ENCODE data around the gene NDUFB11. TPM values are rescaled to one million over a fixed set of nuclear protein-coding genes. Genes with fewer than 3 reads are reported as not detected.

NDUFB11 gene
- total and polyA plus RNA-seq, 2 donors (not counting 1 experiment from before 2014, with no cell fraction given): 38.9 to 72.7 TPM

DNA sequence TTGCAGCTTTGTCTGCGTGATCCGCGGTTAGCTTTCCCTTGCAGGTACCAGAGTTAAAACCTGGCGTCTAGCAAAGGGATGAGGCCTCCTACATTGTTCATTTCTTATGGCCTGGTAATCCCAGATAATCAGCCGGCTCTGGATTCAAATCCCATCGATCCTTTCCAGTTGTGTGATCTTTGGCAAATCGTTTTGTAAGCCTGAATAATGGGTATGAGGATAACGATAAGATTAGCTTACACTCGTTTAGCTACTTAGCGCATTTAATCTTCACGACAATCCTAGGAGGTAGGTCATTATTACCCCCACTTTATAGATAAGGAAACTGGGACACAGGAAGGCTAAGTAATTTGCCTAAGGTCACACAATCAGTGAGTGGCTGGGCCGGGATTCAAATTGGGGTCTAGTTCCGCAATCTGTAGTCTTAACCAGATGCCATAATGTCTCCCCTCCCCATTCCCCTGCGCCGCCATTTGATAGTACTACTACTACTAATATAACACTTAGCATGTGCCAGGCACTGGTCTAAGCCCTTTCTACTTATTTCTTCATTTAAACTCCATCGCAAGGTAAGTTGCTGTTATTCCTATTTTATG is 47.4 kb upstream of the NDUFB11 start:
- H3K4me2 ChIP-seq (ENCODE audit: extremely low read depth, insufficient read depth, low read length): peak overlapping the region; percentile 69
- no peak overlapping the region for H2AFZ ChIP-seq (ENCODE audit: low read length)
- H3K36me3 ChIP-seq (ENCODE audit: control insufficient read depth, insufficient read depth, low read length): peaks cover under 1% of the 10 kb centered on the region
- no peak for DNase-seq (ENCODE audit: low read depth in 2 of 2)
- no peaks in the 10 kb centered on the region for H3K9me3 ChIP-seq (ENCODE audit: control insufficient read depth, insufficient read depth, low read depth, low read length)
- H3K79me2 ChIP-seq (ENCODE audit: control insufficient read depth, insufficient read depth, low read length): peaks cover 31% of the 10 kb centered on the region
- peaks cover 8% of the 10 kb centered on the region for H3K4me1 ChIP-seq (ENCODE audit: control insufficient read depth, extremely low read depth, insufficient read depth, low read length)
- H3K9ac ChIP-seq (ENCODE audit: insufficient read depth, low read length): no peak overlapping the region
- H3K27me3 ChIP-seq (ENCODE audit: control insufficient read depth, insufficient read depth, low read length): no peaks in the 10 kb centered on the region
- H3K4me3 ChIP-seq (replicated peaks in 1 of 4; ENCODE audit: control extremely low read depth in 1 of 4, insufficient read depth in 1 of 4, low read depth in 3 of 4, low read length in 4 of 4): peak overlapping the region; percentile 46 to 70 (median 64)
- H4K20me1 ChIP-seq (ENCODE audit: control insufficient read depth, extremely low read depth, insufficient read depth, low read length): no peaks in the 10 kb centered on the region
- no peak for TF ChIP-seq EZH2 (IDR thresholded peaks at IDR 0.05; ENCODE audit: low read length, missing control alignments)
- TF ChIP-seq, protein P1, sequence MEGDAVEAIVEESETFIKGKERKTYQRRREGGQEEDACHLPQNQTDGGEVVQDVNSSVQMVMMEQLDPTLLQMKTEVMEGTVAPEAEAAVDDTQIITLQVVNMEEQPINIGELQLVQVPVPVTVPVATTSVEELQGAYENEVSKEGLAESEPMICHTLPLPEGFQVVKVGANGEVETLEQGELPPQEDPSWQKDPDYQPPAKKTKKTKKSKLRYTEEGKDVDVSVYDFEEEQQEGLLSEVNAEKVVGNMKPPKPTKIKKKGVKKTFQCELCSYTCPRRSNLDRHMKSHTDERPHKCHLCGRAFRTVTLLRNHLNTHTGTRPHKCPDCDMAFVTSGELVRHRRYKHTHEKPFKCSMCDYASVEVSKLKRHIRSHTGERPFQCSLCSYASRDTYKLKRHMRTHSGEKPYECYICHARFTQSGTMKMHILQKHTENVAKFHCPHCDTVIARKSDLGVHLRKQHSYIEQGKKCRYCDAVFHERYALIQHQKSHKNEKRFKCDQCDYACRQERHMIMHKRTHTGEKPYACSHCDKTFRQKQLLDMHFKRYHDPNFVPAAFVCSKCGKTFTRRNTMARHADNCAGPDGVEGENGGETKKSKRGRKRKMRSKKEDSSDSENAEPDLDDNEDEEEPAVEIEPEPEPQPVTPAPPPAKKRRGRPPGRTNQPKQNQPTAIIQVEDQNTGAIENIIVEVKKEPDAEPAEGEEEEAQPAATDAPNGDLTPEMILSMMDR (conservative IDR thresholded peaks at IDR 0.05 in 1 of 2, IDR thresholded peaks at IDR 0.05 in 1 of 2; ENCODE audit: low read depth in 1 of 2, low read length in 2 of 2): no peak
- H3K27ac ChIP-seq (ENCODE audit: insufficient read depth, low read length): no peak overlapping the region

DNA sequence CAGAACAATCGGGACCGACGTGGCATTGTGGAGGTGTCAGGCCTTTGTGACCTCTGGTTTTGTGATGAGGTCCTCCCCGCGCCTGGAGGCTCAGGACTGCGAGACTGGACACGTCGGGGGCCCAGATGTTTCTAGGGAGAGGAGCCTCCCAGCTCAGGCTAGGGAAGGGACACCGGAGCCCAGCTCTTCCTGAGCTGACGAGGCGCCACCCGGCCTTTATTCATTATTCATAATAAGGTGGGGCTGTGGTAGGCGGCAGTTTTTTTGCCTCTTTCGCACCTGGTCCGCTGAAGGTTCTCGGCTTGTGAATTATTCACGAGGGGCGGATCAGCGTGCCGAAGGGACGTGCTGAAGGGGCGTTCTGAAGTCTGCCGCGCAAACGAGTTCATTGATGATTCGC is 46.8 kb upstream of the NDUFB11 start:
- H4K20me1 ChIP-seq (ENCODE audit: control insufficient read depth, extremely low read depth, insufficient read depth, low read length): no peaks in the 10 kb centered on the region
- H3K9me3 ChIP-seq (ENCODE audit: control insufficient read depth, insufficient read depth, low read depth, low read length): no peaks in the 10 kb centered on the region
- peaks cover 25% of the 10 kb centered on the region for H3K79me2 ChIP-seq (ENCODE audit: control insufficient read depth, insufficient read depth, low read length)
- TF ChIP-seq EZH2 (IDR thresholded peaks at IDR 0.05; ENCODE audit: low read length, missing control alignments): no peak
- TF ChIP-seq, protein P1 (conservative IDR thresholded peaks at IDR 0.05 in 1 of 2, IDR thresholded peaks at IDR 0.05 in 1 of 2; ENCODE audit: low read depth in 1 of 2, low read length in 2 of 2): no peak
- peak overlapping the region; percentile 13 for H3K9ac ChIP-seq (ENCODE audit: insufficient read depth, low read length)
- peak overlapping the region; percentile 20 for H2AFZ ChIP-seq (ENCODE audit: low read length)
- peaks cover 6% of the 10 kb centered on the region for H3K4me1 ChIP-seq (ENCODE audit: control insufficient read depth, extremely low read depth, insufficient read depth, low read length)
- no peaks in the 10 kb centered on the region for H3K27me3 ChIP-seq (ENCODE audit: control insufficient read depth, insufficient read depth, low read length)
- peak overlapping the region; percentile 69 for H3K4me2 ChIP-seq (ENCODE audit: extremely low read depth, insufficient read depth, low read length)
- peak overlapping the region; percentile 46 to 70 (median 64) for H3K4me3 ChIP-seq (replicated peaks in 1 of 4; ENCODE audit: control extremely low read depth in 1 of 4, insufficient read depth in 1 of 4, low read depth in 3 of 4, low read length in 4 of 4)
- H3K36me3 ChIP-seq (ENCODE audit: control insufficient read depth, insufficient read depth, low read length): peaks cover 4% of the 10 kb centered on the region
- no peak for DNase-seq (ENCODE audit: low read depth in 2 of 2)
- peak overlapping the region; percentile 43 for H3K27ac ChIP-seq (ENCODE audit: insufficient read depth, low read length)

DNA sequence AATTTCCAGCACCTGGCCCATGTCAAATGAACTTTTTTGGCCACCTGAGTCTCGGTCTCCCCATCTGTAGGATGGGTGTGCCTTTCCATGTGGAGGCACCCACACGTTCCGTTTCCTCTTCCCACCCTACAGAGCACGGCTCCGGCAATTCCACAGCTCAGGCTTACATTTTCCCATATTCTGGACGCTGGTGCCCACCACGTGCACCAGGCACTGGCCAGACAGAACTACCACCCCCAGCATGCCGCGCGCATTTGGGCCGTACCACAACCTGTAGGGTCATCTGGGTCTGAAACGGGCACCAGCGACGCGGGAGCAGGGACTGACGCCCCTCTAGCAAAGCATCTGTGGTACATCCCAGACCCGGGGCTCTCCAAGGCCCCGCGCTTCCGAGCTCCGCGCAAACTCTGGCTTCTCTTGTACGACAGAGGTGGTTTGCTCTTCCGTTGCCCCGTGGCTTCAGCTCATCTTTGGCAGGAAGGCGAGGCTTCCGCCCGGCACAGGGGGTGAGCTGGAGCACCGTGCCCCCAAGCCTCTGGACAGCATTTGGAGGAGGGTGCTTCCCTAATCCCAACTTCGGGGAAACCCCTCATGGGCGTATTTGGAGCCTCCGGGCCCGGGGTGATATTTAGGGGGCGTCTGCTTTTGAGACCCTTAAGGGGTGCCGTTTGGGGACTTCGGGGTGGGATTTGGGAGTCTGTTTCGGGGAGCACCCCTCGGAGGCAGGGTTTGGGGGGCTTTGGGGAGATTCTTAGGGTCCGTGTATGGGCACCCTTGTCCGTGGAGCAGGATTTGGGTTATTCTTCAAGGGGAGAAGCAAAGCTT is 46.2 kb upstream of the NDUFB11 start:
- Histone ChIP-seq H3K79me2 (ENCODE audit: control insufficient read depth, insufficient read depth, low read length) (peaks cover 19% of the 10 kb centered on the region), H3K9me3 (ENCODE audit: control insufficient read depth, insufficient read depth, low read depth, low read length) (no peaks in the 10 kb centered on the region), H3K27ac (ENCODE audit: insufficient read depth, low read length) (peak overlapping the region; percentile 43), H2AFZ (ENCODE audit: low read length) (peak overlapping the region; percentile 20), H4K20me1 (ENCODE audit: control insufficient read depth, extremely low read depth, insufficient read depth, low read length) (no peaks in the 10 kb centered on the region), H3K27me3 (ENCODE audit: control insufficient read depth, insufficient read depth, low read length) (no peaks in the 10 kb centered on the region), H3K9ac (ENCODE audit: insufficient read depth, low read length) (peak overlapping the region; percentile 13), H3K4me3 (replicated peaks in 1 of 4; ENCODE audit: control extremely low read depth in 1 of 4, insufficient read depth in 1 of 4, low read depth in 3 of 4, low read length in 4 of 4) (peak overlapping the region; percentile 46 to 70 (median 64)), H3K4me1 (ENCODE audit: control insufficient read depth, extremely low read depth, insufficient read depth, low read length) (peaks cover 5% of the 10 kb centered on the region), H3K36me3 (ENCODE audit: control insufficient read depth, insufficient read depth, low read length) (peaks cover 8% of the 10 kb centered on the region), H3K4me2 (ENCODE audit: extremely low read depth, insufficient read depth, low read length) (peak overlapping the region; percentile 69)
- TF ChIP-seq EZH2 (IDR thresholded peaks at IDR 0.05; ENCODE audit: low read length, missing control alignments): no peak
- TF ChIP-seq, protein P1 (conservative IDR thresholded peaks at IDR 0.05 in 1 of 2, IDR thresholded peaks at IDR 0.05 in 1 of 2; ENCODE audit: low read depth in 1 of 2, low read length in 2 of 2): no peak
- DNase-seq (ENCODE audit: low read depth in 2 of 2): peak; percentile 92 to 94

All from fibroblast of lung (primary cell).